ENCODE results near the gene ALPL. TPM values are rescaled to one million over a fixed set of nuclear protein-coding genes. Genes with fewer than 3 reads are reported as not detected.

Gene ALPL
- total RNA-seq, 1 donor from 2014 or later, result not detected

DNA sequence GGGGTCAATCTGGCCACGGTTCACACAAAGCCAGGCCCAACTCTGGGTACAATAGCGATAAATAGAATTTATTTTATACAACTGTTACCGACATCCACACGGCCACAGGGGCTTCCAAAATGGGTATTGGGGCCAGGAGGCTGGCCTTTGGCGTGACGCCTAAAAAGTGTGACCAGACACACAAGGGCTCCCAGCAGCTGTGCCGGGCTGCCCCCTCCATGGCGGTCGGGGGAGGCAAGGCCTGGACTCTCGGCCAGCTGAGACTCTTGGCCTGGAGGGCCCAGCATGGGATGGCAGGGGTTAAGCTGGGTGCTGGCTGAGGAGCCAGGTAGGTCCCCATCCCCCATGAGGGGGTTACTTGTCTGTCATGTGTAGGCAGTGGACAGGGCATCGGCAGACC is 87.0 kb downstream of the ALPL start:
- intact Hi-C loops (cut with micrococcal nuclease), result no loop called here

DNA sequence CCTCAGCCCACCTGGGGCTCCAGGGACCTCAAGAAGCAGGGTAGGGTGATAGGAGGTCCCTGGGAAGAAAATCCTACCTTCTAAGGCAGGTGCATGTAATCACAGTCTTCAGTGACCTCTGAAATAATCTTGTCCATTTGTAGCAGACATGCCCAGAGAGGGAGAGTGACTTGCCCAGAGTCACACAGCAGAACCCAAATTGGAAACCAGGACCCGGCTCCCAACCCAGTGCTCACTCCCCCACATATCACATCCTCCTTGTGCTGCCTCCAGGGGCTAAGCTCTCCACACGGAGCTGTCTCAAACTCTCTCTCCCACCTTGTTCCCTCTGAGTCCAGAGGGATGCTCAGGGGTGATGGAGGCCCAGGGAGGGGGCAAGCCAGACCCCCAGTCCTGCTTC is 87.4 kb downstream of the ALPL start:
- intact Hi-C loops (cut with micrococcal nuclease), result no loop called here

DNA sequence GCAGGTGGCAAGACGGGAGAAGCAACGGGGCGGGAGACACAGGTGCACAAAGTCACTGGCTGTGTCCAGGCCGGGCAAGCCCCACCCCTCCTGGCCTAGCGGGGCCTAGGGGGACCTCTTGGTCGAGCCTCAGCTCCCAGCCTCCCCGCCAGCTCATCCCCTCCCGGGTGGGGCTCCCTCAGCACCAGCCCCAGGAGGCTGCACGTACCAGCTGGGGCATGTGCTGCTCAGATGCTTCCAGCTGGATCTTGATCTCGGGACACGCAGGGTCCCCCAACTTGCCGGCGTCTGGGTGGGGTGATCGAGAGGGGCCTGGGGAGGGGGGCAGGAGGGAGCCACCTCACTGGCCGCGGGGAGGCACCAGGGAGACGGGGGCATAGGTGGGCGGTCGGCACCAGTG is 88.5 kb downstream of the ALPL start:
- intact Hi-C loops (cut with micrococcal nuclease), result no loop called here

DNA sequence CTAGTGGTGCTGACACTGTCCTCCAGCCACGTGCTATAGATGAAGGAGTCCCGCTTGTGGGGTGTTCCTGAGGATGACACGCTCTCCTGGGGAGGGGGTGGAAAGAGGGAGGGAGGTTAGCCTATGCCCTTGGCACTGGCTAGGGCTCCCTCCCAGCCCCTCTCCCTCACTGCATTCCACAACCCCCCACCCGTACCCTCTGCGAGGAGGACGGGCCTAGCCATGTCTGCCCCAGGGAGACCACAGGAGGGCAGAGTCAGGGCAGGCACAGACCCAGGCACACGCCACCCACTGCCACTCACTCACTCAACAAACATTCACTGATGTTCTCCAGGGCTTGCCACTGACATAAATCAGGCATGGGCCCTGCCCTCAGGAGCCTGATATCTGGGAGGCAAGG is 89.2 kb downstream of the ALPL start:
- intact Hi-C loops (cut with micrococcal nuclease), result no loop called here

DNA sequence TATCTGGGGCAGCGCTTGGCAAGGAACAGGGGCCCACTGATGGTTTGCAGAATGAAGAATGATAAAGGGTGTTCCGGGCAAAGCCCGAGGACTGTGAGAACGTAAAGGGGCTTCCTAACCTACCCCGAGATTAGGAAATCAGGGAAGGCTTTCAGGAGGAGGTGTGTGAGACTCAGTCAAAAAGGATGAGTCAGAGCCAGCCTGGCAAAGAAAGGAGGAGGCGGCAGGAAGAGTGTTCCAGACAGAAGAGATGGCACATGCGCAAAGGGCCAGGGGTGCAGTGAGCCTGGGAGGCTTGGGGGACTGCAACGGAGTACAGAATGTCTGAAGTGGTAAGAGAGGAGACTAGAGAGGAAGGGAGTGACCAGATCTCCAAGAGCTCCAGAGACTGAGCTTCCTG is 89.7 kb downstream of the ALPL start:
- intact Hi-C loops (cut with micrococcal nuclease), result no loop called here

DNA sequence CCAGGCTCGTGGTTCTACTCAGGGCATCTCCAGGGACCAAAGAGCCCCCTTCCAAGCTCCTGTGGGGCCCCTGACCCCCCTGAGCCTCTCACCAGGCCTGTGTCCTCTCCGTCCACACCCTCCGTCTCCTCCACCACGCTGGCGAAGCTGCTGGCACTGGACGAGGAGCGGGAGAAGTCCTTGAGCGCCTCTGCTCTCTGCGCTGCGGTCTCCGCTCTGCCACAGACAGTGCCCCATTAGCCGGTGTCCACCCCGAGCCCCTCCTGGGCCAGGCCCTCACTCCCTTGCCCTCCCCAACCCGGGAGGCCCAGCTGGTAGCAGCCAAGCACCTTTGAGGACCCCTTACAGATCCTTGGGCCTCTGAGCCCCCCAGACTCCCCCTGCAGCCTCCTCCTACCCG is 90.2 kb downstream of the ALPL start:
- intact Hi-C loops (cut with micrococcal nuclease), result no loop called here

DNA sequence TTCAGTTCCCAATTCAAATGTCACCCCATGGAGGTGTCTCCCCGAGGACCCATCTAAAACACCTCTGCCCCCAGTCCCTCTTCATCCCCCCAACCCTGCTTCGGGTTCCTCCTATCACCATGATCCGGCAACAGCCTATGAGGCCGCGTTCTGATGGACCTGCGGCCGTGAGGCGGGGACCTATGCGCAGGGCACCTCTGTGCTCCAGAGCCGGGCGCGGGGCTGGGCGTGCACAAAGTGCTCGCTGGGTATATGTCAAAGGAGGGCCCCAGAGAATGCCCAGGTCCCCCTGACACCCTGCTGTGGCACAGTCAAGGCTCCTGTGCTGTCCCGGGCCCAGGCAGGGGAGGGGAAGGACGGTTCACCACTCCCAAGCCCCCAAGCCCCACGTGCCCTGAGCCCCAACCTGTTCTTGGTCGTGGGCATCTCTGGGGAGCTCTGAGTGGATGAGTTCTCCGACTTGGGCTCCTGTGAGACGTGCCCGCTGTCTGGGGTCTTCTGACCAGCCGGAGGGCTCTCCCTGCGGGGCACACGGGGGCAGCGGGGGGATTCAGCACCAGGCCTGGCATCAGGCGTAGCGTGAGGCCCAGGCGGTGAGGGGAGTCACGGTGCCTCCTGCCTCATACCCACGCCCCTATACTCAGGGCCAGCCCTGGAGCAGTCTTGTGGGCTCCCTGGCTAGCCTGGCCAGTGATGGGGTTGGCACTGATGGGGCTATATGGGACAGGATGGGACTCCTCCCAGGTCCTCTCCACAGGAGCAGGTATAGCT is 92.2 kb downstream of the ALPL start:
- intact Hi-C loops (cut with micrococcal nuclease), result no loop called here

DNA sequence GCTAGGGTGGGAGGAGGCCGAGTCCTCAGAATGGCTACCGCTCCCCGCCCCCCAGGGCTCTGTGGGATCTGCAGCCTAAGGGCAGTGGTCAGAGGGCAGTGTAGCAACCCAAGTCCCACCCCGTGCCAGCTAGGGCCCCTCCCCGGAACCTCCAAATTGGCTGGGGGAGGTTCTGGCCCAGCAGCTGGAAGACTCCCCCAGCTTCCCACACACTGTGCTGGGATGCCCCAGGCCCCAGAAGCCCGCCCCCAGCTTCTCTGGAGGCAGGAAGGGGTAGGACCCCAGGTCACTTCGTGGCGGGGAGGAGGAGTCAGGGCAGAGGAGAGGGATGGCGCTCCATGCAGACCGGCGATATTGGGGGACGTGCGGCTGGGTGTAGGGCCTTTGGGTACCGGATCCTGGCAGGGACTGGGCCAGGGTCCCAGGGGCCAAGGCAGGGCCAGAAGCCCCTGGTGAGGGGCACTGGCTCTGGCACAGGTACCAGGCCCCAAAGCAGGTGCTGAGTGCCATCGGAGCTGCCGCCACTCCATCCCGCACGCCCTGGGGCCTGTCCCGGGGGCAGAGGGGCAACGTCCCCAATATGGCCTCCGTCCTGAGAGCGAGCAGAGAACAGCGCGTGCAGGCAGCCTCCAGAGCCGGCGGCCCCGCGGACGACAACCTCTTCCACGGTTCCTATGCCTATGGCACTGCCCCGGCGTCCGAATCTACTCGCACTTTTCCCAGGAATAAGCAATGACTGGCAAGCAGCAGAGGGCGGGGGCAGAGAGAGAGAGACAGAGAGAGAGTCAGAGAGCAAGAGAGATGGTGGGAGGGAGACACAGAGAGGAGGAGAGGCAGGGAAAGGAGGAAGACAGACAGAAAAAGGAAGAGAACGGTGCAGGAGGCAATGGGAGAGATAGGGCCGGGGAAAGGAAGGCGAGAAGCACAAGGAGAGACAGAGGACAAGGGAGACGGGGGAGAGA is 94.2 kb downstream of the ALPL start:
- intact Hi-C loops (cut with micrococcal nuclease), result no loop called here

DNA sequence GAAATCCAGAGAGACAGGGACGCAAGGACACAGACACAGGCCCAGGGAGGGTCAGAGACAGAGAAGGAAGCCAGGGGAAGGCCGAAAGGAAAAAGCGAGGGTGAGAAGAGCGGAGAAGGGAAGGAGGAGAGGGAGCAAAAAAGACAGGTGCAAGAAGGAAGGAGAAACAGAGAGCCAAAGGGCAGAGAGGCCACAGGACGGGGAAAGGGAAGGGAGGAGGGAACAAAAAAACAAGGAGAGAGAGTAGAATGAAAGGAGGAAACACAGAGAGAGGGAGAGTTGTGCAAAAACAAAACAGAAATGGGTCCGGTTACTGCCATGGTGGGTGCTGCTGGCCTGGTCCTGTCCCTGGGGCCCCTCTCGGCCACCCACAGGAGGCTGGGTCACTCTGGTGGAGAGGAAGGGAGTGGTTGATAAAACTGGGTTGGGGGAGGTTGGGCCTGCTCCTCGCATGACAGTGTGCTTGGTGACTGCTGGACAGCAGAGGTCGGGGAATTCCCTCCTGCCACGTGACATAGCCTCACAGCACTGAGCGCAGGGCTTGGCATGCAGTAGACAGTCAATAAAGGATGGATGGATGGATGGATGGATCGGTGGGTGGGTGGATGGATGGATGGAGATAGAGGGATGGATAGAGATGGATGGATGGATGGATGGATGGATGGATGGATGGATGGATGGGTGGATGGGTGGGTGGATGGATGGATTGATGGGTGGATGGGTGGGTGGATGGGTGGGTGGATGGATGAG is 95.2 kb downstream of the ALPL start:
- intact Hi-C loops (cut with micrococcal nuclease), result no loop called here

DNA sequence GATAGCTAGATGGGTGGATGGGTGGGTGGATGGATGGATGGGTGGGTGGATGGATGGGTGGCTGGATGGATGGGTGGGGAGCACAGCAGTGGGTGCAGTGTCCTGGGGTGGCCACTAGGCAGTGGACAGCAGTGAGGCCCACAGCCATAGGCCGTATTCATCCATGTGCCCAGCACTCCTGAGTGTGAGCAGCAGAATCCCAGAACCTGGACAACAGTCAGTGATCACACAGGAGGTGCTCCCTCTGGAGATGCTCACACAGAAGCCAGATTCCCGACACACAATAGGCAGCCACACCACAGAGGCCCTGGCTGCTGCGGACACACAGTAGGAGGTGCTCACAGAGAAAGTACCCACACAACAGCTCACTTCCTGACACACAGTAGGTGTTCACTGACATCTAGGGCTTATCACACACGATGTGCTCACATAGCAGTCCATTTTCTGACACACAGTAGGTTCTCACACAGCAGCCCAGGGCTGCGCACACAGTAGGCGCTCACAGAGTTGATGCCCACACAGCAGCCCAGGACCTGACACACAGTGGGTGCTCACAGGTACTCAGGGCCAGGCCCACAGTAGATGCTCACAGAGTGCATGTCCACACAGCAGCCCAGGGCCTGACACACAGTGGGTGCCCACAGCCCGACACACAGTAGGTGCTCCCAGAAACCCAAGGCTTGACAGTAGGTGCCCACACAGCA is 95.9 kb downstream of the ALPL start:
- intact Hi-C loops (cut with micrococcal nuclease), result loop anchor here (5.0 kb wide), 1 partner anchor 52 kb away; no protein-coding TSS in a partner anchor

DNA sequence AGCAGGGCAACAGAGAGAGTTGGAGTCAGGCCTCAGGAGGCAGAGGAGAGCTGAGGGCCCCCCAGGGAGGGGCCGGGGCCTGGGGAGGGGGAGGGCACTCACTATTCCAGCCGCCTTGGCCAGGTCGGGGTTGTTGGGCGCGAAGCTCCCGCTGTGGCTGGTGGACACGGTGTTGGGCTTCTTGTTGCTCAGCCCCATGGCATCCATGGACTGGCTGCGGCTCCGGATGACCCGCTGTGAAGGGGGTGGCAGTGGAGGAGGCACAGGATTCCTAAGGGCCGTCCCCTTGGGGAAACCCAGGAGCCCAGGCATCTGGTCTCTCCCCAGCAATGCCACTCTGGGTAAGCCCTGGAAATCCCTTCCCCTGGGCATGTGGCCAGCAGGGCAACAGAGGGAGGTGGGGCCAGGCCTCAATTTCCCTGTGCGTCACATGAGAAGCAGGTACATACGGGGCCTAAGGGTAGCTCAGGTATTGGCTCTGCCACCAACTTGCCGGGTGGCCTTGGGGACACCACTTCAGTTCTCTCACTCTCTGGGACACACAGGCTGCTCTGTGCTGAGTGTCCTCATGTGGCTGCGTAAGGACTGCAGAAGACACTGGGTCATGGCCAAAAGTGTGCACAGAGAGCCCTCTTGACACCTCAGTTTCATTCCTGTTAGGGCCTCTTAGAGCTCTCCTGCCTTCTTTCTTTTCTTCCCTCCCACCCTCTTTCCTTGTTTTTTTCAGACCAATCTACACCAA is 96.9 kb downstream of the ALPL start:
- intact Hi-C loops (cut with micrococcal nuclease), result loop anchor here (5.0 kb wide), 1 partner anchor 51 kb away; no protein-coding TSS in a partner anchor

DNA sequence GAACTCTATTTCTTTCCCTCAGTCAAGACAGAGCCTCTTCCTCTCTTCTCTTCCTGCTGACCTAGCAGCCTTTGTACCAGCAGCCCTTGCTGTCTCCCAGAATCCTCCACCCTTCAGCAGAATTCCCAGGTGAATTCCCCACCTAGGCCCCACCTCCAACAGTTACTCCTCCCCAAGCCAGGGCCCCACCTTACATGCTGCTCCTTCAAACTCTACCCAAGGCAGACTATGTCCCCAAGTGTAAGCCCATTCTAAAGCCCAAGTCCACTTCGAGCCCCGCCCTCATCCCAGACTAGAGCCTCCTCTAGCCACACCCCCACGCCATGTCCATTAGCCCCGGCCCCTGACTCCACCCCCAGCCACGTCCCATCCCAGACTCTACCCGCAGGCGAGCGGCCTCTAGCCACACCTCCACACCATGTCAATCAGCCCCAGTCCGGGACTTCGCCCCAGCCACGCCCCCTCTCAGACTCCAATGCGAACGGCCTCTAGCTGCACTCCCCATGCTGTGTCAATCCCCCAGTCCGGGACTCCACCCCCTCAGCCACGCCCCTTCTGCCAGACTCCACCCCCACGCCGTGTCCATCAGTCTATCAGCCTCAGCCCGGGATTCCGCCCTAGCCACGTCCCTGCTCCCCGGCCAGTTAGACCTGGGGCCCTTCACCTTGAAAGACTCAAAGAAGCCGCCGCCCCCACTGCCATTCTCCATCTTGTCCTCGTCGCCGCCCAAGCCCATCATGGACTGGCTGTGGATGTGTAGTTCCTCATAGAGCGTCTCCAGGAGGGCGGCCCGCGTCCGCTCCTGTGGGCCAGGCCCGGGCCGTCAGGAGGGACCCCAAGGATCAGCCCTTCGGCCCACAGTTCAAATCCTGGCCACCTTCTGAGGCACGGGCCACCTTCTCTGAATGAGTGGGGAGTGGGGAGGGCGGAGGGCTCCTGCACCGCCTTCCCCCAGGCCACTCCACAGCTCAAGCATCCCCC is 98.6 kb downstream of the ALPL start:
- intact Hi-C loops (cut with micrococcal nuclease), result loop anchor here (1.0 to 5.0 kb wide), 2 partner anchors 14 to 49 kb away; no protein-coding TSS in a partner anchor

DNA sequence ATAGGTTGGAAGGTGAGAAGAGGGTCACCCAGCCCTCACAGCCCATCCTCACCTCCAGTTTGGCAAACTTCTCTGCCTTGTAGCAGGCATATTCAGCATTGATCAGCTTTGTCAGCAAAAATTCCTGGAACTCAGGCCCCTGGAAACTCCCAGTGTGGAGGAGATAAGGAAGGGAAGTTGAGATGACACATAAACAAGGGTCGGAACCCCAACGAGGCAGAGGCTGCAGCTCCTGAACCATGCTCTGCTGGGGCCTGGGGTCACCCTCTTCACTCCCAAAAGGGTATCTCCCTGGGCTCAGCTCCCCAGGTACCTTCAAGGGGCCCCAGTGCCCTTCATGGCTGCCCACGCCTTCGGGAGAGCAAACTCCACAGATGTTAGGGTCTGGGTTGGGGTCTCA is 99.6 kb downstream of the ALPL start:
- intact Hi-C loops (cut with micrococcal nuclease), result loop anchor here (5.0 kb wide), 1 partner anchor 49 kb away; no protein-coding TSS in a partner anchor

DNA sequence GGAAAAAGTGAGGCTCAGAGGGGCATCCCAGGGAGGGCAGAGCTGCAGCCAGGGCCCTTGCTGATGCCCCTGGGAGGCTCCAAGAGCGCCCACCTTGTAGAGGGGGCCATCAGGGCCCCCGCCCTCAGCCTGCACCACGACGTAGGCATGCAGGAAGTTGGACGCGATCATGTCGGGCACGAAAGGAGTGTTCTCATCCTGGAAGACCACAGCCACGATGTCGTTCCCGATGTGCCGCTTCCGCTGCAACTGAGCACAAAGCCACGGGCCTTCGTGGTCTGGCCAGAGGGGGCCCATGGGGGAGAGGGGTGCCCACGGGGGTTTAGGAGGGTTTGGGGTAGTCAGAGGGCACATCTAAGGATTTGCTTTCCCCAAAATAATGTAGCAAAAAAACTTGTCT is 100.8 kb downstream of the ALPL start:
- intact Hi-C loops (cut with micrococcal nuclease), result no loop called here

DNA sequence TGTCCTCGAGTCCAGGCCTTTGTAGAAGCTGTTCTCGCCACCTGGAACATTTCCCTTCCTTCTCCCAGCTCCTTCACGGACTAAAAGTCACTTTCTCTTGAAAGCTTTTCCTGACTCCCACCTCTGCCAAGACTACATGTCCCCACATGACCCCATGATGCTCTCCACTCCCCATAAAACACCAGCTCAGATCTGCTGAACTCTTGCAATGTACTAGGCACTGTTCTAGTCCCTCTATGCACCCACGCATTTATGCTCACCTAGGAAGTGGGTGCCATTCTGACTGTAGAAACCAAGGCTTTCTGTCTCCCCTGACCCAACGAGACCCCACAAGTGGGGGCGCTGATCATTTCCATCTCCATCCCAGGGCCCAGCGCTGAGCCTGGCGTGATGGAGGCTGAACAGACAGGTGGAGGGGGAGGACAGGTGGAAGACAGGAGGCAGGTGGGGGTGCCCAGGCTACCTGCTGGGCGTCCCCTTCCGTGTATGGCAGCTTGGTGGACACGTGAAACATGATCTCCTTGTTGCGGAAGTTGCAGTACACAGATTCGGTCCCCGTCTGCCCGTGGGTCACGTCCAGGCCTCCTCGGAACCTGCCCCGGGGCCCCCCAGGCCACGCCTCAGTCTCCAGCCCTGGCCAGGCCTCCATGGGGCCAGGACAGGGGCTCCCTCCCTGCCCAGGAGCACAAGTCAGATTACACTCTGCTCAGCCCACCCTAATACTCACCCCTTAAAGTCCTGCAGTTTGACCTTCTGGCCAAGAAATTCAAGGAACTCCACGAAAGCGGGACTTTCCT is 102.0 kb downstream of the ALPL start:
- intact Hi-C loops (cut with micrococcal nuclease), result no loop called here

DNA sequence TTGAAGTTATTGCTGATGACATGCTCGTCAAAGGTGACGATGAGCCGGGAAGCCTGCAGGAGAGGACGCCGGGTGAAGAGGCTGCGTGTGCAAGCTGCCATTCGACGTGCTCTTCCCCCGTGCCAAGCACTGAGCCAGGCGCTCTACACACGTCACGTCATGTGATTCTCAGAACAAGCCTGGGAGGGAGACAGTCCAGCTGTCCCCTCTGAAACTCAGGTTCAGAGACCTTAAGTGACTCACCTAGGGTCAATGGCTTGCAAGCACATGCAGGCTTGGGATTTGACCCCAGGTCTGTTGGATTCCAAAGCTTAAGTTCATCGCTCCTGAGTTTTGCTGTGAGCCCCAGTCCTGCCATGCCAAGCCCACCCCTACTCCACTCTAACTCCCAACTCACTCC is 102.8 kb downstream of the ALPL start:
- intact Hi-C loops (cut with micrococcal nuclease), result no loop called here

DNA sequence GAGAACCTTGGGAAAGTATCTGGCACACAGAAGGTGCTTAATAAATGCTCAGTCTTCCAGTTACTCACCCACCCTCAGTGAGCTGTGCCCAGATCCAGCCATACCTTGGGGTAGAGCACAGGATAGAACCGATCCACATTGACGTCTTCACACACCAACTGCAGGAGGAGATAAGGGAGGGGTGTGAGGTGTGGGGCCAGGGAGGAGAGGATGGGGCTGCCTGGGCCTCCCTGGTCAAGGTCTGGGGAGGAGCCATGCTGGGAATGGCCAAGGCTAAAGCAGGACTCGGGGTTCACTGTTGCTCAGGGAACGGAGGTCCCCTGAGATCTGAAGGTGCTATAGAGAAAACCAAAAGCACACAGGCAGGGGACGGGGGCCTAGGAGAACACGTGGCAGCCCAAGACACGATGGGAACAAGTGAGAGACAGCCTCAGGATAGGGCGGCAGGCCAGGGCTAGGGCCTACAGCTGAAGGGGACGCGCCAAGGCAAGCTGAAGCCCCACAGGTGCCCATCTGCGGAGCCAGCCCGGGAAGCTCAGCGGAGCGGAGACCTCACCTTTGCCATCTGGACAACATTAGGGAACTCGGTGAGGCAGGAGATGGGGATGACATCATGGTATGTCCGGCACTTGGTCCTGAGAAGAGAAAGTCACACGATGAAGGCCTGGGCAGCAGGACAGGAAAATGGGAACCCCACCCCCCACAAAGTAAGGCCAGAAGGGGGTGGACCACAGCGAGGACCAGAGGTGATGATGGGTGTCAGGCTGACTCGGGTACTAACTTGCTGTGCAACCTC is 104.0 kb downstream of the ALPL start:
- intact Hi-C loops (cut with micrococcal nuclease), result no loop called here

Measured in T-helper 1 cell treated with Interleukin-12 subunit alpha and Interleukin-12 subunit beta and Interleukin-4 antibody, amounts not matched to agents 30 ng/mL and 1 ng/mL, for 36 hours (primary cell).